Activated naive CD8-positive, alpha-beta T cell treated with anti-CD3 and anti-CD28 coated beads, Interleukin-2, amount 50 U/mL, for 24 hours (primary cell): ENCODE results near the gene MTG2.

Experiments used
- ATAC-seq: fragments of 150-1000 bp; cut with Tn5 transposase; one replicate; pipeline ENCODE4 v1.10.0; 2021
- DNase-seq: peaks from one replicate; pipeline ENCODE4 v3.0.0; 2021
- H3K27ac Mint-ChIP-seq: one replicate; pipeline ENCODE4 v1.8.0; 2021; ENCODE audit warnings: mild to moderate bottlenecking, mixed read lengths
- H3K27me3 Mint-ChIP-seq: one replicate; pipeline ENCODE4 v1.8.0; 2021; ENCODE audit warnings: mixed read lengths
- H3K36me3 Mint-ChIP-seq: one replicate; pipeline ENCODE4 v1.8.0; 2021; ENCODE audit warnings: low read depth, mixed read lengths
- H3K4me1 Mint-ChIP-seq: one replicate; pipeline ENCODE4 v1.8.0; 2021; ENCODE audit warnings: mixed read lengths
- H3K4me3 Mint-ChIP-seq: one replicate; pipeline ENCODE4 v1.8.0; 2021; ENCODE audit warnings: mild to moderate bottlenecking, moderate library complexity, mixed read lengths
- H3K9me3 Mint-ChIP-seq: one replicate; pipeline ENCODE4 v1.8.0; 2021; ENCODE audit warnings: mixed read lengths

The MTG2 gene

GRCh38 chr20:62196286-62196685 lies 13.5 kb downstream of the MTG2 start:
- Mint-ChIP-seq H3K27ac (no peak overlapping the region), H3K4me3 (no peak overlapping the region), H3K36me3 (peaks cover 38% of the 10 kb centered on the region), H3K4me1 (no peaks in the 10 kb centered on the region), H3K9me3 (no peaks in the 10 kb centered on the region), H3K27me3 (no peaks in the 10 kb centered on the region)
- ATAC-seq (no peak), DNase-seq (no peak)

GRCh38 chr20:62197311-62197710 lies 14.5 kb downstream of the MTG2 start:
- H3K4me3 Mint-ChIP-seq: no peak overlapping the region
- DNase-seq: no peak

DNA sequence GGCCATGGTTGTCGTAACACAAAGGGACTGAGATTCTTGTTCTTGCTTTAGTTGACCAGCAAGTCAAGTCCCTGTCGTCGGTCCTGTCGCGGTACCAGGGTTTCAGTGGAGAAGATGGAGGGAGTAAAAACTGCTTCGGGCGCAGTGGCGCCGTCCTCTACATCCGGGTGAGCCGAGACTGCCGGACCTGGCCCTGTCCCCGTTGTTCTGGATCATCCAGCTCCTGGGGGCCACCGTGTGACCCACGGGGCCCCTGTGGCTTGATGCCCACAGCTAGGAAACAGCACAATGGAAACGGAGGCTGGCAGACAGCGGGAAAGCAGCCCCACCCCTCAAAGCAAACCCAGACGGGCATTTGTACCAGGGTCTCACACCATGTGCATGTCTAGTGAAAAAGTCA lies 15.0 kb downstream of the MTG2 start:
- Mint-ChIP-seq H3K27me3 (no peaks in the 10 kb centered on the region), H3K4me3 (no peak overlapping the region), H3K36me3 (peaks cover 43% of the 10 kb centered on the region), H3K9me3 (no peaks in the 10 kb centered on the region), H3K27ac (no peak overlapping the region), H3K4me1 (no peaks in the 10 kb centered on the region)
- ATAC-seq (no peak), DNase-seq (no peak)

More at GRCh38 chr20:62197311-62197710, 14.5 kb downstream of the MTG2 start:
- peaks cover 43% of the 10 kb centered on the region for H3K36me3 Mint-ChIP-seq
- H3K4me1 Mint-ChIP-seq: no peaks in the 10 kb centered on the region
- ATAC-seq: no peak
- no peaks in the 10 kb centered on the region for H3K9me3 Mint-ChIP-seq
- no peak overlapping the region for H3K27ac Mint-ChIP-seq
- no peaks in the 10 kb centered on the region for H3K27me3 Mint-ChIP-seq

GRCh38 chr20:62198496-62198895 lies 15.7 kb downstream of the MTG2 start:
- H3K4me3 Mint-ChIP-seq: no peak overlapping the region
- H3K4me1 Mint-ChIP-seq: peaks cover 2% of the 10 kb centered on the region
- H3K27ac Mint-ChIP-seq: no peak overlapping the region
- no peaks in the 10 kb centered on the region for H3K27me3 Mint-ChIP-seq
- no peaks in the 10 kb centered on the region for H3K9me3 Mint-ChIP-seq
- peaks cover 45% of the 10 kb centered on the region for H3K36me3 Mint-ChIP-seq
- DNase-seq (no peak), ATAC-seq (no peak)

DNA sequence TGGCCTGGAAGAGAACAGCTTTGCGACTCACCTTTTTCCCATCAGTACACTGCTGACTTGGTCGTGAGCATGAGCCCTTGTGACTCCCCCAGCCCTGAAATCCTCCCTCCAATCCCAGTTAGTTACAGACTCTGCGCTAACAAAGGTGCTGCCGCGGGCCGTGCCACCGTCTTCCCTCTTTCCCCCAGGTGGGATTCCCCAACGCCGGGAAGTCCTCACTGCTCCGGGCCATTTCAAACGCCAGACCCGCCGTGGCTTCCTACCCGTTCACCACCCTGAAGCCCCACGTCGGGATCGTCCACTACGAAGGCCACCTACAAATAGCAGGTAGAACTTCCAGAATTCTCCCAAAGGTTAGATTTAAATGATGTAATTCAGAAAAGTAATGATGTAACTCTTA lies 16.1 kb downstream of the MTG2 start:
- no peak overlapping the region for H3K4me3 Mint-ChIP-seq
- no peaks in the 10 kb centered on the region for H3K9me3 Mint-ChIP-seq
- no peak overlapping the region for H3K27ac Mint-ChIP-seq
- ATAC-seq: no peak
- no peaks in the 10 kb centered on the region for H3K27me3 Mint-ChIP-seq
- H3K4me1 Mint-ChIP-seq: peaks cover 2% of the 10 kb centered on the region
- H3K36me3 Mint-ChIP-seq: peaks cover 43% of the 10 kb centered on the region
- DNase-seq: no peak

GRCh38 chr20:62200491-62201172 lies 17.8 kb downstream of the MTG2 start:
- no peak for ATAC-seq
- H3K27ac Mint-ChIP-seq: no peak overlapping the region

GRCh38 chr20:62201173-62202082 lies 18.6 kb downstream of the MTG2 start:
- Mint-ChIP-seq H3K27me3 (no peaks in the 10 kb centered on the region), H3K36me3 (peaks cover 32% of the 10 kb centered on the region), H3K4me1 (peaks cover 2% of the 10 kb centered on the region), H3K9me3 (no peaks in the 10 kb centered on the region), H3K27ac (no peak overlapping the region), H3K4me3 (no peak overlapping the region)
- DNase-seq (no peak), ATAC-seq (peak; percentile 24)

More at GRCh38 chr20:62200491-62201172, 17.8 kb downstream of the MTG2 start:
- Mint-ChIP-seq H3K36me3 (peaks cover 37% of the 10 kb centered on the region), H3K9me3 (no peaks in the 10 kb centered on the region), H3K4me3 (no peak overlapping the region), H3K4me1 (peaks cover 2% of the 10 kb centered on the region), H3K27me3 (no peaks in the 10 kb centered on the region)
- DNase-seq: no peak

- no peak overlapping the region for H3K27ac Mint-ChIP-seq
- ATAC-seq: no peak
- no peaks in the 10 kb centered on the region for H3K9me3 Mint-ChIP-seq
- H3K4me3 Mint-ChIP-seq: no peak overlapping the region
- H3K36me3 Mint-ChIP-seq: peaks cover 32% of the 10 kb centered on the region
- peaks cover 2% of the 10 kb centered on the region for H3K4me1 Mint-ChIP-seq
- H3K27me3 Mint-ChIP-seq: no peaks in the 10 kb centered on the region
- DNase-seq: no peak
Measured at GRCh38 chr20:62202083-62202395, 19.2 kb downstream of the MTG2 start.

DNA sequence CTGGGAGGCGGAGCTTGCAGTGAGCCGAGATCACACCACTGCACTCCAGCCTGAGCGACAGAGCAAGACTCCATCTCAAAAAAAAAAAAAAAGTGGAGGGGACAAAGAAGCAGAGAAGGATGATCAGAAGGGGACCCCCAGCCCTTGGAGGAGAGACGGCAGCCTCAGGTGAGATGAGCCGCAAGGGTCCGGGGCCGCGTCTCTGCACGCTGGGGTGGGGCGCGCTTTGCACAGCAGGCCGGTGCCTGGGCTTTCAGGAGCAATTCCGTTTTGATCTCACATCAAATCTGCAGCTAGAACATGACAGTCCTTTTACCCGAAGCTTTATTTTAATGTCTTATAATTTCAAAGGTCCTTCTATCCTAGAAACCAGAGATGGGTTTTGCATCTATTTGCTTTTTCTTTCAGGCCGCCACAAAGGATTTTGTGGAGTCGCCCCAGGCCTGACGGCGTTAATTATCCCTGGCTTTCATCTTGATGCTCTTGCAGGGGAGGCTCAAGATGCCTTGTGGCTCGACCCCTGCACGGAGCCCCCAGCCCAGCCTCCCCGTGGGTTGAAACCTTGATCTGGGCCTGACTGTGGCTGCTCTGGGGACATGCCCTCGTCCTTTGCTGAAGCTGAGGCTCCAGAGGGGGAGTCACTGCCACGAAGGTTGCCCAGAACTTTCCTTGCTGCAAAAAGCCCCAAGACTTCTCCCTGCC lies 20.0 kb downstream of the MTG2 start:
- Mint-ChIP-seq H3K4me3 (no peak overlapping the region), H3K27ac (no peak overlapping the region), H3K9me3 (no peaks in the 10 kb centered on the region), H3K36me3 (peaks cover 32% of the 10 kb centered on the region), H3K4me1 (peaks cover 2% of the 10 kb centered on the region), H3K27me3 (no peaks in the 10 kb centered on the region)
- DNase-seq (no peak), ATAC-seq (no peak)

- peaks cover 2% of the 10 kb centered on the region for H3K4me1 Mint-ChIP-seq
- no peak for ATAC-seq
- H3K27me3 Mint-ChIP-seq: no peaks in the 10 kb centered on the region
- no peaks in the 10 kb centered on the region for H3K9me3 Mint-ChIP-seq
- H3K27ac Mint-ChIP-seq: no peak overlapping the region
- no peak overlapping the region for H3K4me3 Mint-ChIP-seq
- no peak for DNase-seq
- H3K36me3 Mint-ChIP-seq: peaks cover 28% of the 10 kb centered on the region
Measured at GRCh38 chr20:62203378-62204030, 20.7 kb downstream of the MTG2 start.

- ATAC-seq (no peak), DNase-seq (no peak)
- Mint-ChIP-seq H3K27ac (no peak overlapping the region), H3K4me1 (peaks cover 2% of the 10 kb centered on the region), H3K4me3 (no peak overlapping the region), H3K9me3 (no peaks in the 10 kb centered on the region), H3K27me3 (no peaks in the 10 kb centered on the region), H3K36me3 (peaks cover 10% of the 10 kb centered on the region)
Measured at GRCh38 chr20:62205618-62206387, 23.0 kb downstream of the MTG2 start.

GRCh38 chr20:62206388-62206775 lies 23.6 kb downstream of the MTG2 start:
- Mint-ChIP-seq H3K9me3 (no peaks in the 10 kb centered on the region), H3K27me3 (no peaks in the 10 kb centered on the region), H3K4me1 (peaks cover 2% of the 10 kb centered on the region), H3K36me3 (peaks cover 10% of the 10 kb centered on the region), H3K27ac (no peak overlapping the region), H3K4me3 (no peak overlapping the region)
- no peak for ATAC-seq
- no peak for DNase-seq

DNA sequence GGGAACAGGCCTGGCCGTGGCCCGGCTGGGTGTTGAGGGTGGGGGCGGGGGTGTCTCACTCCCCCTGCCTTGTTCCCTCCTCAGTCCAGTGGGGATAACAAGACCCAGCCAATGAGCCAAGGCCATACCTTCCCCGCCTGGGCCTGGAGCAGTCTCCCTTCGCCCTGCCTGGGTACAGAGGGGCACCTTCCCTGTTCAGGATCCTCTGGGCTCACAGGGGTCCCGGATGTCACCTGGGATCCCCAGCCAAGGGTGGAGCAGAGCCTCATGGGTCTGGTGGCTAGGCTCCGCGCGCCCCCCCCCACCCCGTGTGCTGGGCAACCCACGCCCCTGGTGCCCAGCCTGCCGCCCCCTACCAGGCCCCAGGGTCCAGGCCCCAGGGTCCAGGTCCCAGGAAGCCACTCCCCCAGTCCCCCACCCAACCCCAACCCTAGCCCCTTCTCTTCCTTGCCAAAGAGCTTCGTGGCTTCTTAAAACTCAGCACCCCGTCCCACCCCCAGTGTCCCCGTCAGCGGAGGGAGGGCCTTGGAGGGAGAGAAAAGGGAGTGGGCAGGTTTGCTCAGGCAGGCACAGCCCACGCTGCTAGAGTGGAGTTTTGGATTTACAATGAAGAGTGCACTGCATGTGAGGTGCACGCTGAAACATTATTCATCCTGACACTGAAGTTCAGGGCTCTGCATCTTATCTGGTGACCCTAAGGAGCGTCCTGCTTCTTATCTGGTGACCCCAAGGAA lies 25.4 kb downstream of the MTG2 start:
- Mint-ChIP-seq H3K4me1 (peaks cover 1% of the 10 kb centered on the region), H3K9me3 (no peaks in the 10 kb centered on the region), H3K27ac (no peak overlapping the region), H3K36me3 (peaks cover 1% of the 10 kb centered on the region), H3K27me3 (no peaks in the 10 kb centered on the region), H3K4me3 (no peak overlapping the region)
- DNase-seq (no peak), ATAC-seq (no peak)
